ENCODE measurements around the gene NTF3. TPM values are rescaled to one million over a fixed set of nuclear protein-coding genes. Genes with fewer than 3 reads are reported as not detected.

NTF3 gene
- total and polyA plus RNA-seq, 2 of the 8 experiments (the other 6 are each of a cell fraction or from before 2014, with no cell fraction given) = 1.4 to 2.3 TPM

GRCh38 chr12:5506821-5507231 lies 74.9 kb downstream of the NTF3 start:
- H2BK5ac ChIP-seq (ENCODE audit: low read depth, low read length) = no peak overlapping the region
- no peak overlapping the region for H4K8ac ChIP-seq (ENCODE audit: extremely low read depth, insufficient read depth, low read length)
- peaks cover 0 to 3% (median 2%) of the 10 kb centered on the region in 4 experiments; a peak in 5 of 7 replicates for H3K4me1 ChIP-seq (replicated peaks in 1 of 4; ENCODE audit: control insufficient read depth in 3 of 4, insufficient read depth in 4 of 4, low read length in 3 of 4)
- H3K9ac ChIP-seq (replicated peaks in 1 of 4; ENCODE audit: extremely low read depth in 1 of 4, low read depth in 3 of 4, low read length in 3 of 4) = no peak overlapping the region
- CTCF ChIA-PET (ENCODE audit: partially characterized antibody) = interaction anchor here (1.3 to 2.0 kb wide), 6 partner anchors 11 to 307 kb away, joined by 4 to 7 read pairs (median 5); no protein-coding TSS in a partner anchor
- WGBS, 2 experiments (ENCODE audit: extremely low coverage in 1 of 2, insufficient coverage in 1 of 2, insufficient read length in 1 of 2, insufficient replicate concordance in 2 of 2, low coverage in 1 of 2, low lambda C conversion rate in 2 of 2, missing lambda C conversion rate in 1 of 2) = 98% methylated on average over 5 of the region's 6 CpGs; no CpG with 5 or more reads in 1 of the 2 experiments
- H3K27ac ChIP-seq (ENCODE audit: low read depth, low read length) = no peak overlapping the region
- H4K5ac ChIP-seq (ENCODE audit: insufficient read length, low read depth, low read length) = no peak overlapping the region
- H2AFZ ChIP-seq (ENCODE audit: low read length) = no peak overlapping the region
- no peak overlapping the region for H2BK20ac ChIP-seq (ENCODE audit: low read length)
- H2AK5ac ChIP-seq (ENCODE audit: low read depth, low read length) = no peak overlapping the region
- TF ChIP-seq CTBP2 (IDR thresholded peaks at IDR 0.05; ENCODE audit: borderline replicate concordance, insufficient read depth, insufficient read length, low read length) = no peak
- TF ChIP-seq EP300 (IDR thresholded peaks at IDR 0.05; ENCODE audit: borderline replicate concordance in 1 of 2, low read depth in 2 of 2, low read length in 2 of 2) = no peak
- TF ChIP-seq RFX5 (IDR thresholded peaks at IDR 0.05; ENCODE audit: borderline replicate concordance, low read depth, low read length) = no peak
- TF ChIP-seq EGR1 (IDR thresholded peaks at IDR 0.05; ENCODE audit: borderline replicate concordance, low read depth, low read length) = no peak
- TF ChIP-seq MAFK (IDR thresholded peaks at IDR 0.05; ENCODE audit: low read depth, low read length) = no peak
- no peak for TF ChIP-seq RNF2 (IDR thresholded peaks at IDR 0.05; ENCODE audit: borderline replicate concordance, low read depth, low read length, missing control alignments, poor library complexity, severe bottlenecking)
- TF ChIP-seq TAF1 (IDR thresholded peaks at IDR 0.05; ENCODE audit: low read depth, low read length) = no peak
- TF ChIP-seq CHD1 (IDR thresholded peaks at IDR 0.05; ENCODE audit: low read depth, low read length) = no peak
- TF ChIP-seq JUN (IDR thresholded peaks at IDR 0.05; ENCODE audit: low read depth, low read length) = no peak
- no peak for TF ChIP-seq TEAD4 (IDR thresholded peaks at IDR 0.05; ENCODE audit: low read depth, low read length)
- no peak for TF ChIP-seq SRF (IDR thresholded peaks at IDR 0.05; ENCODE audit: low read depth, low read length)
- no peak for TF ChIP-seq RBBP5 (IDR thresholded peaks at IDR 0.05; ENCODE audit: borderline replicate concordance, low read depth, low read length)
- TF ChIP-seq CEBPB (IDR thresholded peaks at IDR 0.05; ENCODE audit: low read depth, low read length) = no peak
- no peak for TF ChIP-seq TAF7 (optimal IDR thresholded peaks at IDR 0.05; ENCODE audit: borderline replicate concordance, low read depth, low read length)
- TF ChIP-seq CBX8 (IDR thresholded peaks at IDR 0.05; ENCODE audit: borderline replicate concordance, low read depth, low read length) = no peak
- POLR2A ChIA-PET (ENCODE audit: partially characterized antibody) = no interaction called here
- H3K4ac ChIP-seq (replicated peaks; ENCODE audit: insufficient read length, low read depth, low read length) = no peak overlapping the region
- no peak overlapping the region for H3K4me3 ChIP-seq (ENCODE audit: extremely low read depth in 1 of 4, insufficient read depth in 2 of 4, low read depth in 3 of 4, low read length in 4 of 4)
- H3K18ac ChIP-seq (ENCODE audit: extremely low read depth, low read length) = no peak overlapping the region
- no peaks in the 10 kb centered on the region for H3K27me3 ChIP-seq (replicated peaks in 1 of 4; ENCODE audit: control insufficient read depth in 3 of 4, extremely low read depth in 1 of 4, insufficient read depth in 3 of 4, low read length in 3 of 4)
- H3K56ac ChIP-seq (replicated peaks; ENCODE audit: insufficient read length, low read depth, low read length) = no peak overlapping the region
- H4K91ac ChIP-seq (replicated peaks; ENCODE audit: insufficient read length, low read length) = no peak overlapping the region
- H2BK120ac ChIP-seq (replicated peaks; ENCODE audit: low read depth, low read length) = no peak overlapping the region
- no peak overlapping the region for H2BK15ac ChIP-seq (ENCODE audit: low read length)
- H3K9me3 ChIP-seq (ENCODE audit: insufficient read depth in 2 of 2, low read depth in 1 of 2, low read length in 1 of 2) = no peaks in the 10 kb centered on the region
- H3K79me2 ChIP-seq (ENCODE audit: control insufficient read depth in 1 of 2, insufficient read depth in 2 of 2, low read length in 2 of 2) = no peaks in the 10 kb centered on the region
- no peak for DNase-seq (ENCODE audit: low read depth in 1 of 2, low spot score in 2 of 2)
- H3K4me2 ChIP-seq (ENCODE audit: insufficient read depth in 1 of 2, low read depth in 2 of 2, low read length in 2 of 2) = no peak overlapping the region
- H3K79me1 ChIP-seq (ENCODE audit: low read depth, low read length) = no peaks in the 10 kb centered on the region
- H3K14ac ChIP-seq (ENCODE audit: insufficient read length) = no peak overlapping the region
- FAIRE-seq = no peak
- H3K23ac ChIP-seq (ENCODE audit: insufficient read length) = no peak overlapping the region
- no peaks in the 10 kb centered on the region for H3K23me2 ChIP-seq (ENCODE audit: low read depth, low read length)
- no peaks in the 10 kb centered on the region for H3K36me3 ChIP-seq (ENCODE audit: control insufficient read depth in 2 of 4, insufficient read depth in 4 of 4, low read length in 3 of 4)
- no peak overlapping the region for H2BK12ac ChIP-seq (ENCODE audit: low read depth, low read length)
- H4K20me1 ChIP-seq (replicated peaks in 1 of 2; ENCODE audit: control insufficient read depth in 1 of 2, insufficient read depth in 2 of 2, low read length in 2 of 2) = no peaks in the 10 kb centered on the region
